Stromal cell of bone marrow (primary cell): ENCODE results near the gene SURF6.
"Not testable (repeated sequence)": the region's sequence is repeated elsewhere in the genome, so short reads cannot be mapped to it uniquely, and the experiment has no call there.

ENCODE experiments used
- DNase-seq: peaks from one replicate; pipeline ENCODE4 v3.0.0-alpha.2; 2012; ENCODE audit warnings: low read depth

The SURF6 gene

GRCh38 chr9:133285252-133285775 is 50.7 kb downstream of the SURF6 start:
- DNase-seq: no peak

DNA sequence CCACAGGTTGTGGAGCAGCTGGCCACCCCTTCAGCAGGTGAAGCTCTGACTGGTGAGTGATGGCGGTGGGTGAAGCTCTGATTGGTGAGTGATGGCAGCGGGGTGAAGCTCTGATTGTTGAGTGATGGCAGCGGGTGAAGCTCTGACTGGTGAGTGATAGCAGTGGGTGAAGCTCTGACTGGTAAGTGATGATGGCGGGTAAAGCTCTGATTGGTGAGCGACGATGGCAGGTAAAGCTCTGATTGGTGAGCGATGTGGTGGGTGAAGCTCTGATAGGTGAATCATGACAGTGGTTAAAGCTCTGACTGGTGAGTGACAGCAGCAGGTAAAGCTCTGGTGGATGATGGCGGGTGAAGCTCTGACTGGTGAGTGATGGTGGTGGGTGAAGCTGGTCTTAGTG is 51.6 kb downstream of the SURF6 start:
- no peak for DNase-seq

DNA sequence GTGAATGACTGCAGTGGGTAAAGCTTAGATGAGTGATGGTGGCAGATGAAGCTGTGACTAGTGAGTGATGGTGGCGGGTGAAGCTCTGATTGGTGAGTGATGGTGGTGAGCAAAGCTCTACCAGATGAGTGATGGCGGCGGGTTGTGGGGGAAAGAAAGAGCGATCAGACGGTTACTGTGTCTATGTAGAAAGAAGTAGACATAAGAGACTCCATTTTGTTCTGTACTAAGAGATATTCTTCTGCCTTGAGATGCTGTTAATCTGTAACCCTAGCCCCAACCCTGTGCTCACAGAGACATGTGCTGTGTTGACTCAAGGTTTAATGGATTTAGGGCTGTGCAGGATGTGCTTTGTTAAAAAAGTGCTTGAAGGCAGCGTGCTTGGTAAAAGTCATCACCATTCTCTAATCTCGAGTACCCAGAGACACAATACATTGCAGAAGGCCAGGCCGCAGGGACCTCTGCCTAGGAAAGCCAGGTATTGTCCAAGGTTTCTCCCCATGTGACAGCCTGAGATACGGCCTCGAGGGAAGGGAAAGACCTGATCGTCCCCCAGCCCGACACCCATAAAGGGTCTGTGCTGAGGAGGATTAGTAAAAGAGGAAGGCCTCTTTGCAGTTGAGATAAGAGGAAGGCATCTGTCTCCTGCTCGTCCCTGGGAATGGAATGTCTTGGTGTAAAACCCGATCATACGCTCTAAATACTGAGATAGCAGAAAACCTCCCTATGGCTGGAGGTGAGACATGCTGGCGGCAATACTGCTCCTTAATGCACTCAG is 52.5 kb downstream of the SURF6 start:
- DNase-seq: not testable (repeated sequence)

DNA sequence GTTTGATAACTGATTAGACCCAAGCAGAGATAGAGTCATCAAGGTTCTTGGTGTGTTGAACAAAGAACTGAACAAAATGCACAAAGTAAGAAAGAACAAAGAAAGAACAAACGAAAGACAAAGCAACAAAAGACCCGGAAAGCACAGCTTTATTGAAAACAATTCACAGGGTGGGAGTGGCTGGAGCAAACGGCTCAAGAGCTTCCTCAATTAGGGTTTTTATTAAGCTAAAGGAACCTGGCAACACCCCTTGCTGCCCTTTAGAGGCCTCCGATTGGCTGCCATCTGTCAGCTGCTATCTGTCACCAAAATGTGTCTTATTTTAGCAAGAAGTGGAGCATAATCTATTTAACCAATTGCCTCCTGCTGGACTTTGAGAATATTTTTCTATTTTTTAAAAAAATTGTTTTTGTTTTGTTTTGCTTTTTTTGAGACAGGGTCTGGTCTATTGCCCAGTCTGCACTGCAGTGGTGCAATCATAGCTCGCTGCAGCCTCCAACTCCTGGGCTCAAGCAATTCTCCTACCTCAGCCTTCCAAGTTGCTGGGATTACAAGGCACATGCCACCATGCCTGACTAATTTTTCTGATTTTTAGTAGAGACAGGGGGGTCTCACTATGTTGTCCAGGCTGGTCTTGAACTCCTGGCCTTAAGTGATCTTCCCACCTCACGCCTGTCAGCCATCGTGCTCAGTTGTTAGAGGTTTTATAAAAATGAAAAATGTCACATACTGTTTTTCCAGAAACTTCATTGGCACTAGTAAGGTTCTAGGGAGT is 53.3 kb downstream of the SURF6 start:
- DNase-seq: no peak

- no peak for DNase-seq
Measured at GRCh38 chr9:133280392-133280791, 55.6 kb downstream of the SURF6 start.
